ENCODE data around the gene KANSL3. TPM values are rescaled to one million over a fixed set of nuclear protein-coding genes. Genes with fewer than 3 reads are reported as not detected.

Gene KANSL3
- total RNA-seq, 1 donor = 50.3 TPM

GRCh38 chr2:96642564-96643360 is 4.7 kb upstream of the KANSL3 start, which contains the start of gene FER1L5:
TSS of gene FER1L5 (plus strand) at chr2:96642764. CDS start at chr2:96642837, 73 bp downstream.
- Histone ChIP-seq H3K79me2 (ENCODE audit: insufficient read depth, low read length) (peaks cover under 1% of the 10 kb centered on the region), H3K9me3 (ENCODE audit: low read depth, low read length) (no peaks in the 10 kb centered on the region), H2AFZ (ENCODE audit: low read length) (peak within 1 kb of the TSS; percentile 99), H3K27me3 (ENCODE audit: insufficient read depth, low read length) (no peaks in the 10 kb centered on the region), H3K27ac (ENCODE audit: low read depth, low read length) (peak within 1 kb of the TSS; percentile 70), H4K20me1 (ENCODE audit: insufficient read depth, low read length) (no peaks in the 10 kb centered on the region), H3K4me1 (ENCODE audit: insufficient read depth, low read length) (peaks cover 8% of the 10 kb centered on the region), H3K4me2 (ENCODE audit: insufficient read depth, low read length) (peak within 1 kb of the TSS; percentile 93), H3K4me3 (ENCODE audit: insufficient read depth, low read length) (peak within 1 kb of the TSS; percentile 80), H3K36me3 (ENCODE audit: insufficient read depth, low read length) (no peaks in the 10 kb centered on the region)
- TF ChIP-seq, protein P1, sequence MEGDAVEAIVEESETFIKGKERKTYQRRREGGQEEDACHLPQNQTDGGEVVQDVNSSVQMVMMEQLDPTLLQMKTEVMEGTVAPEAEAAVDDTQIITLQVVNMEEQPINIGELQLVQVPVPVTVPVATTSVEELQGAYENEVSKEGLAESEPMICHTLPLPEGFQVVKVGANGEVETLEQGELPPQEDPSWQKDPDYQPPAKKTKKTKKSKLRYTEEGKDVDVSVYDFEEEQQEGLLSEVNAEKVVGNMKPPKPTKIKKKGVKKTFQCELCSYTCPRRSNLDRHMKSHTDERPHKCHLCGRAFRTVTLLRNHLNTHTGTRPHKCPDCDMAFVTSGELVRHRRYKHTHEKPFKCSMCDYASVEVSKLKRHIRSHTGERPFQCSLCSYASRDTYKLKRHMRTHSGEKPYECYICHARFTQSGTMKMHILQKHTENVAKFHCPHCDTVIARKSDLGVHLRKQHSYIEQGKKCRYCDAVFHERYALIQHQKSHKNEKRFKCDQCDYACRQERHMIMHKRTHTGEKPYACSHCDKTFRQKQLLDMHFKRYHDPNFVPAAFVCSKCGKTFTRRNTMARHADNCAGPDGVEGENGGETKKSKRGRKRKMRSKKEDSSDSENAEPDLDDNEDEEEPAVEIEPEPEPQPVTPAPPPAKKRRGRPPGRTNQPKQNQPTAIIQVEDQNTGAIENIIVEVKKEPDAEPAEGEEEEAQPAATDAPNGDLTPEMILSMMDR (IDR thresholded peaks at IDR 0.05; ENCODE audit: extremely low read depth, low read depth, low read length) = no peak
- DNase-seq (ENCODE audit: insufficient read length, low spot score, missing footprints) = peak; percentile 92

DNA sequence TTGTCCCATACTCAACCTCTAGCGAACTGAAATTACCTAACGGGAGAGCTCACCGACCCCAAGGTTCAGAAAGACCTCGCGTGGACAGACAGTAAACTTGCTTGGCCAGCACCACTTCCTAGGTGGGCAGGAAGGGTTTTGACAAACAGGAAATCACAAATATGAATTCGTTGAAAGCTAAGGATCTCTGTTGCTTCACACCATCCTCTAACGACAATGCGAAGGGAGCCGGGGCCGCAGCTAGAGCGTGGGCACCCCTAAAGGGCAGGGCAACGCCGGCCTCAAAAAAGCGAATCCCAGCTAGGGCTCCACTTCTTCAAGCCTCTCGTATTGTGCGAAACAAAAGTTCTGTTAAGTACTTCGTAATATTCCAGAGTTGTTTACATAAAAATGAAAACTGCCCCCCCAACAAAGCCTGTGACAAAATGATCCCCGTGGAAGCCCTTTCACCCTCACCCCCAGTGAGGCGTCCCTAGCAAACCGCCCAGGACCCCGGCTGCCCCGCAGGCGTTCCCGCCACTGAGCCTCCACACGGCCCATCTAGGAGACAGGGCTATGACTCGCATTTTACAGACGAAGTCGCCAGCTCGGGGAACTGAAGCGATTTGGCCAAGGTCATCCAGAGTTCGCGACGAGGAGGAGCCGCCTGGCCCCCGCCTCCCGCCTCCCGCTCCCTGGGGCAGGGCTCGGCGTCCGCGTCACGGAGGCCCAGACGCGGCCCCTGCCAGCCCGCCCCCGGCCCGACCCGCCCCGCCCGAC is 548 bp downstream of the KANSL3 start:
- Histone ChIP-seq H3K27me3 (ENCODE audit: insufficient read depth, low read length) (no peaks in the 10 kb centered on the region), H2AFZ (ENCODE audit: low read length) (peak overlapping the region; percentile 74), H3K9me3 (ENCODE audit: low read depth, low read length) (no peaks in the 10 kb centered on the region), H3K36me3 (ENCODE audit: insufficient read depth, low read length) (peaks cover 14% of the 10 kb centered on the region), H3K27ac (ENCODE audit: low read depth, low read length) (peak overlapping the region; percentile 95), H3K4me1 (ENCODE audit: insufficient read depth, low read length) (peaks cover 28% of the 10 kb centered on the region), H4K20me1 (ENCODE audit: insufficient read depth, low read length) (no peaks in the 10 kb centered on the region), H3K4me2 (ENCODE audit: insufficient read depth, low read length) (peak overlapping the region; percentile 99), H3K79me2 (ENCODE audit: insufficient read depth, low read length) (peaks cover 44% of the 10 kb centered on the region), H3K4me3 (ENCODE audit: insufficient read depth, low read length) (peak overlapping the region; percentile 92)
- TF ChIP-seq, protein P1 (IDR thresholded peaks at IDR 0.05; ENCODE audit: extremely low read depth, low read depth, low read length) = no peak
- DNase-seq (ENCODE audit: insufficient read length, low spot score, missing footprints) = peak; percentile 98

DNA sequence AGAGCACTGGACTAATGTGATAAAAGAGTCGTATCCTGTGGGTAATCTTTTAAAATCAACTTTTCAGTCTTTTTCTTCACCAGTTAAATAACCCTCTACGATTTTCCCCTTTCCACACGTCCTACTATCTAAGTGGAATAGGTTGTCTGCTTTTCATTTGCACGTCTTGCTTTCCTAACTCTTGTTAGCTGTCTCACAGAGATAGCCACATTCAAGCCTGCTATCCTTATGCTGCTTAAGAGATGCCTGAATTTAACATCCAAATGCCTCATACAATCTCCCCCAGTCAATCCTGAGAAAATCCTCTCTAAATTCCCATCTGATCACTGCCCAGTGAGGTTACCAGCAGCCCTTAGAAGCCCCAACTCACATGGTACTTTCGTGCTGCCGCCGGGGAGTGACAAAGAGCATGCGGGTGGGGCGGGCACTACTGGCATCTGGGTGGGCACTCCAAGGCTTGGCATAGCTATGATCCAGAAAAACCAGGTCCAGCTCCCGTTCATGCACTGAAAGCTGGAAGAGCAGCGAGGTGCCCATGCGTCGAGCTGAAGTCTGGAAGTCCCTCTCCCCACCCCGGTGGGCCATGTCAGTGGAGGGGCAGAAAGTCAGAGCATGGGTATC is 1.5 kb downstream of the KANSL3 start:
- Histone ChIP-seq H3K27ac (ENCODE audit: low read depth, low read length) (peak overlapping the region; percentile 95), H3K79me2 (ENCODE audit: insufficient read depth, low read length) (peaks cover 46% of the 10 kb centered on the region), H3K27me3 (ENCODE audit: insufficient read depth, low read length) (no peaks in the 10 kb centered on the region), H3K36me3 (ENCODE audit: insufficient read depth, low read length) (peaks cover 14% of the 10 kb centered on the region), H3K9me3 (ENCODE audit: low read depth, low read length) (no peaks in the 10 kb centered on the region), H3K4me1 (ENCODE audit: insufficient read depth, low read length) (peaks cover 34% of the 10 kb centered on the region), H3K4me2 (ENCODE audit: insufficient read depth, low read length) (peak overlapping the region; percentile 99), H3K4me3 (ENCODE audit: insufficient read depth, low read length) (peak overlapping the region; percentile 92), H4K20me1 (ENCODE audit: insufficient read depth, low read length) (no peaks in the 10 kb centered on the region), H2AFZ (ENCODE audit: low read length) (no peak overlapping the region)
- TF ChIP-seq, protein P1 (IDR thresholded peaks at IDR 0.05; ENCODE audit: extremely low read depth, low read depth, low read length) = no peak
- peak; percentile 19 for DNase-seq (ENCODE audit: insufficient read length, low spot score, missing footprints)

All from osteoblast (primary cell).